ENCODE measurements around the gene DNASE1L1.

DNASE1L1 gene

DNA sequence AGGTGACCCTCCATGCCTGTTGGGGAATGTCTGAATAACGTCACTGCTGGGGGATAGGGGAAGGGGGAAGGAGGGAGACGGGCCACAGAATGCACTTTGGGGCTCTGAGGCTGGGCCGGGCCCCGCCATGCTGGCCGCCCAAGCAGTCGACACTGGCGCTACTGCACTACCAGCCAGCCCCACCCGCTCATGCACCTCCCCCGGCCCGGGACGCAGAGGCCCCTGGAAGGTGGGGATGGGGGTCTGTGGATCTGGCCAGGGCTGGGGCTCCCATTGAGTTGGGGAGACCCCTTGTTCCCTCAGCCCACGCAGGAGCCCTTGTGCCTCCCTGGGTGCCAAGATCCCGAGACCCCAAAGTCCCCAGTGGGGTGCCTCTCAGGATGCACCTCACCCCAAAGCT, 52.5 kb downstream of the DNASE1L1 start:
- TF ChIP-seq SIN3A (IDR thresholded peaks at IDR 0.05; ENCODE audit: borderline replicate concordance, insufficient read depth, low read length) (no peak), FOXP2 (optimal IDR thresholded peaks at IDR 0.05; ENCODE audit: borderline replicate concordance, extremely low read depth, extremely low read length, insufficient read depth) (no peak)
- TF ChIP-seq, protein P1, sequence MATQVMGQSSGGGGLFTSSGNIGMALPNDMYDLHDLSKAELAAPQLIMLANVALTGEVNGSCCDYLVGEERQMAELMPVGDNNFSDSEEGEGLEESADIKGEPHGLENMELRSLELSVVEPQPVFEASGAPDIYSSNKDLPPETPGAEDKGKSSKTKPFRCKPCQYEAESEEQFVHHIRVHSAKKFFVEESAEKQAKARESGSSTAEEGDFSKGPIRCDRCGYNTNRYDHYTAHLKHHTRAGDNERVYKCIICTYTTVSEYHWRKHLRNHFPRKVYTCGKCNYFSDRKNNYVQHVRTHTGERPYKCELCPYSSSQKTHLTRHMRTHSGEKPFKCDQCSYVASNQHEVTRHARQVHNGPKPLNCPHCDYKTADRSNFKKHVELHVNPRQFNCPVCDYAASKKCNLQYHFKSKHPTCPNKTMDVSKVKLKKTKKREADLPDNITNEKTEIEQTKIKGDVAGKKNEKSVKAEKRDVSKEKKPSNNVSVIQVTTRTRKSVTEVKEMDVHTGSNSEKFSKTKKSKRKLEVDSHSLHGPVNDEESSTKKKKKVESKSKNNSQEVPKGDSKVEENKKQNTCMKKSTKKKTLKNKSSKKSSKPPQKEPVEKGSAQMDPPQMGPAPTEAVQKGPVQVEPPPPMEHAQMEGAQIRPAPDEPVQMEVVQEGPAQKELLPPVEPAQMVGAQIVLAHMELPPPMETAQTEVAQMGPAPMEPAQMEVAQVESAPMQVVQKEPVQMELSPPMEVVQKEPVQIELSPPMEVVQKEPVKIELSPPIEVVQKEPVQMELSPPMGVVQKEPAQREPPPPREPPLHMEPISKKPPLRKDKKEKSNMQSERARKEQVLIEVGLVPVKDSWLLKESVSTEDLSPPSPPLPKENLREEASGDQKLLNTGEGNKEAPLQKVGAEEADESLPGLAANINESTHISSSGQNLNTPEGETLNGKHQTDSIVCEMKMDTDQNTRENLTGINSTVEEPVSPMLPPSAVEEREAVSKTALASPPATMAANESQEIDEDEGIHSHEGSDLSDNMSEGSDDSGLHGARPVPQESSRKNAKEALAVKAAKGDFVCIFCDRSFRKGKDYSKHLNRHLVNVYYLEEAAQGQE (IDR thresholded peaks at IDR 0.05; ENCODE audit: insufficient read depth in 1 of 2, low read depth in 2 of 2, low read length in 2 of 2) = no peak

DNA sequence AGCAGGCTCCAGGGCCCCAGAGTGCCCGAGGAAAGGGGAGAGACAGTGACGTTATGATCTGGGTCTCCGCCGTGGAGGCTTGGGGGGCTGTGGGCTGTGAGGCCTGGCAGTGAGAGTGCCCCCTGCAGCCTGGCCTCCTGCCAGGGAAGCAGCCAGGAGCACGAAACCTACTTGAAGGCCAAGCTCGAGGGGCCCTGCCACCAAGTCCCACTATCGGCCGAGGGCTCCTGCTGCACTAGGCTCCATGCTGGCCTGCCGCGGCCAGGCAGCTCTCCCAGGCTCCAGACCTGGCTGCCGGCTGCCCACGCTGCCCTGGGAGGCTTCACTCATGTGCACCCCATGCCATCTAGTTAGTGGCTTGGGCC, 53.3 kb downstream of the DNASE1L1 start:
- TF ChIP-seq SIN3A (IDR thresholded peaks at IDR 0.05; ENCODE audit: borderline replicate concordance, insufficient read depth, low read length) (no peak), TAF1 (IDR thresholded peaks at IDR 0.05; ENCODE audit: borderline replicate concordance, insufficient read depth, low read length) (no peak), FOXP2 (optimal IDR thresholded peaks at IDR 0.05; ENCODE audit: borderline replicate concordance, extremely low read depth, extremely low read length, insufficient read depth) (no peak), POLR2AphosphoS5 (IDR thresholded peaks at IDR 0.05; ENCODE audit: low read depth, low read length) (no peak)
- TF ChIP-seq, protein P1 (IDR thresholded peaks at IDR 0.05; ENCODE audit: insufficient read depth in 1 of 2, low read depth in 2 of 2, low read length in 2 of 2) = no peak

DNA sequence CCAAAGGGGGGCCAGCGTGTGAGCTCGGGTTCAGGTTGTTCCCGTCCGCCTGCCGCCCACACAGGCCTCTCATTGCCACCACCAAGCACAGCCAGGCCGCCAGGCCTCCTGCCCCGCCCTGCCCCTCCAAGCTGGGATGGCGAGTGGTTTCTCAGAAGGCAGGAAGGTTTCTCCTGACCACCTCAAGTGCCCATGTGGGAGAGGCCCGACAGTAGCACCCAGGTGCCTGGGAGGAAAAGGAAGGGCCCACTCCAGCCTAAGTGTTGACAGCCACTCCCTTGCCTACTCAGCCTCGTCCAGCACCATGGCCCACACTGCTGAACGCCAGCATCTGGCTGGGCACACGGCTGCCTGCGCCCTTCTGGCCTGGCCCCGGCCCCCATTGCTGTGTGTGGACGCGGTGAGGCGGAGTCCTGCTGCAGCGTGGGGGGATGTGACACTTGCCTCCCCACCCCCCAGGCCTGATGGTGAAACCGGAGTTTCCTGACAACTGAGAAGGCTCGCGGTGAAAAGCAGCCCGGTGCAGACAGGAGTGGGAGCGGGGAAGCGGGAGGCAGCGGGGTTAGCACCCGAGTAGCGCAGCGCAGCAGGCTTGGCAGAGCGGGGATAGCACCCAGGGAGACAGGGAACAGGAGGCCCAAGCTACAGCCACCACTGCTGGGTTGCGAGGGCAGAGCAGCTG, 53.8 kb downstream of the DNASE1L1 start:
- TF ChIP-seq POLR2AphosphoS5 (IDR thresholded peaks at IDR 0.05; ENCODE audit: low read depth, low read length) (no peak), TAF1 (IDR thresholded peaks at IDR 0.05; ENCODE audit: borderline replicate concordance, insufficient read depth, low read length) (no peak), SIN3A (IDR thresholded peaks at IDR 0.05; ENCODE audit: borderline replicate concordance, insufficient read depth, low read length) (no peak), FOXP2 (optimal IDR thresholded peaks at IDR 0.05; ENCODE audit: borderline replicate concordance, extremely low read depth, extremely low read length, insufficient read depth) (no peak)
- TF ChIP-seq, protein P1 (IDR thresholded peaks at IDR 0.05; ENCODE audit: insufficient read depth in 1 of 2, low read depth in 2 of 2, low read length in 2 of 2) = no peak

DNA sequence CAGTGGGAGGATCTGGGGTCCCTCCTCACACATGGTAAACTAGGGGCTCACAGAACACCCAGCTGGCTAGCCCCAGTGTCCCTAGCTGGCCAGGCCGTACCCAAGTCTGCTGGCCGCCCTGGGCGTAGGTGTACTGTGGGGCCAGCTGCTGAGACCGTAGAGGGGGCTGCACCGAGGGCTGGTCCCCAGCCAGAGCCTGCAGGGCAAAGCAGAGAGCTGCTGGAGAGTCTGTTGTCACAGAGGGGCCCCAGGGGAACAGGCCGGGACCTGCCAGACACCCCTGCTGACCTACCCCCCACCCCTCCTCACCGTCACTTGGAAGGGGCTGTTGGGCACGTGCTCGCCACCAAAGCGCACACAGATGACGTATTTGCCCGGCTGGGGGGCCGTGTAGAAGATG, 54.5 kb downstream of the DNASE1L1 start:
- TF ChIP-seq TAF1 (IDR thresholded peaks at IDR 0.05; ENCODE audit: borderline replicate concordance, insufficient read depth, low read length) = no peak
- no peak for TF ChIP-seq POLR2AphosphoS5 (IDR thresholded peaks at IDR 0.05; ENCODE audit: low read depth, low read length)
- TF ChIP-seq, protein P1 (IDR thresholded peaks at IDR 0.05; ENCODE audit: insufficient read depth in 1 of 2, low read depth in 2 of 2, low read length in 2 of 2) = no peak
- TF ChIP-seq SIN3A (IDR thresholded peaks at IDR 0.05; ENCODE audit: borderline replicate concordance, insufficient read depth, low read length) = no peak
- no peak for TF ChIP-seq FOXP2 (optimal IDR thresholded peaks at IDR 0.05; ENCODE audit: borderline replicate concordance, extremely low read depth, extremely low read length, insufficient read depth)

DNA sequence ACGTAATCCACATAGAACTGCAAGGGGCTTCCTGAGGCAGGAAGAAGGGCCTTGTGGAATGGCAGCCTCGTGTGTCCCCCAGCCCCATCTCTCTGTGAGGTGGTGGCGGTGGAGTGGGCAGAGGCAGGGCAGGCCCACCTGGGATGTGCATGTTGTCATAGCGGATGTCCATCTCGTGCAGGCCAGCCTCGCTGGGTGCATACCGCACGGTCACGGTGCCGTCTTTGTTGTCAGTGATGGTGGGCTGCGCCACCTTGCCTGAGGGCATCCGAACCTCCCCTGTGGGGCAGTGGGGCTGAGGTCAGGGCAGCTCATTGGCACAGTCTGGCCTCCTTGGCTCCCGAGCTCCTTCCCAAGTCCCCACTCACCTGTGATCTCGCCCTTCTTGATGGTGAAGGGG, 55.0 kb downstream of the DNASE1L1 start:
- TF ChIP-seq POLR2AphosphoS5 (IDR thresholded peaks at IDR 0.05; ENCODE audit: low read depth, low read length) (no peak), SIN3A (IDR thresholded peaks at IDR 0.05; ENCODE audit: borderline replicate concordance, insufficient read depth, low read length) (no peak), TAF1 (IDR thresholded peaks at IDR 0.05; ENCODE audit: borderline replicate concordance, insufficient read depth, low read length) (no peak), FOXP2 (optimal IDR thresholded peaks at IDR 0.05; ENCODE audit: borderline replicate concordance, extremely low read depth, extremely low read length, insufficient read depth) (no peak)
- TF ChIP-seq, protein P1 (IDR thresholded peaks at IDR 0.05; ENCODE audit: insufficient read depth in 1 of 2, low read depth in 2 of 2, low read length in 2 of 2) = no peak

All from PFSK-1 (cell line).